Mesendoderm (in vitro differentiated cells): ENCODE data around the gene CD82.

Experiments used
- DNase-seq: peaks from one replicate; pipeline ENCODE4 v3.0.0; 2013
- H2AK5ac ChIP-seq: 2 replicates; pipeline ENCODE4 v1.6.1; 2013; ENCODE audit warnings: low read length, inconsistent platforms
- H2BK120ac ChIP-seq: 2 replicates; pipeline ENCODE4 v1.6.1; 2013; ENCODE audit warnings: low read depth, mild to moderate bottlenecking, low read length, moderate library complexity, mixed read lengths
- H2BK15ac ChIP-seq: replicated peaks from 2 replicates; pipeline ENCODE4 v1.6.1; 2013; ENCODE audit warnings: low read depth, mild to moderate bottlenecking, moderate library complexity
- H2BK5ac ChIP-seq: 2 replicates; pipeline ENCODE4 v1.6.1; 2013; ENCODE audit warnings: low read length, inconsistent platforms
- H3K18ac ChIP-seq: 2 replicates; pipeline ENCODE4 v1.6.1; 2013; ENCODE audit warnings: mild to moderate bottlenecking, low read length, mixed read lengths
- H3K23ac ChIP-seq: one replicate; pipeline ENCODE4 v1.6.1; 2013; ENCODE audit warnings: low read length
- H3K27ac ChIP-seq: 2 replicates; pipeline ENCODE4 v1.5.1; 2013; ENCODE audit warnings: low read depth, mild to moderate bottlenecking, inconsistent platforms, low read length, moderate library complexity
- H3K27me3 ChIP-seq: 2 replicates; pipeline ENCODE4 v1.6.1; 2013; ENCODE audit warnings: low read length, control low read depth, mild to moderate bottlenecking, inconsistent platforms; ENCODE audit not compliant: insufficient read depth, poor library complexity
- H3K36me3 ChIP-seq: 2 replicates; pipeline ENCODE4 v1.6.1; 2013; ENCODE audit warnings: low read length, inconsistent platforms; ENCODE audit not compliant: control insufficient read depth, insufficient read depth
- H3K4ac ChIP-seq: one replicate; pipeline ENCODE4 v1.6.1; 2013; ENCODE audit warnings: low read depth, mild to moderate bottlenecking, low read length, moderate library complexity
- H3K4me1 ChIP-seq: 2 replicates; pipeline ENCODE4 v1.6.1; 2013; ENCODE audit warnings: low read depth, low read length, inconsistent platforms; ENCODE audit not compliant: control insufficient read depth
- H3K4me2 ChIP-seq: 2 replicates; pipeline ENCODE4 v1.6.1; 2013; ENCODE audit warnings: low read length
- H3K4me3 ChIP-seq: 2 replicates; pipeline ENCODE4 v1.5.1; 2013; ENCODE audit warnings: mild to moderate bottlenecking, low read length
- H3K56ac ChIP-seq: one replicate; pipeline ENCODE4 v1.6.1; 2013; ENCODE audit warnings: low read length
- H3K79me1 ChIP-seq: 2 replicates; pipeline ENCODE4 v1.6.1; 2013; ENCODE audit warnings: low read length, inconsistent platforms
- H3K79me2 ChIP-seq: 2 replicates; pipeline ENCODE4 v1.6.1; 2013; ENCODE audit warnings: mild to moderate bottlenecking, low read length; ENCODE audit not compliant: control insufficient read depth, insufficient read depth
- H3K9ac ChIP-seq: 2 replicates; pipeline ENCODE4 v1.6.1; 2013; ENCODE audit warnings: low read length, inconsistent platforms
- H4K5ac ChIP-seq: one replicate; pipeline ENCODE4 v1.6.1; 2013; ENCODE audit warnings: low read length
- H4K8ac ChIP-seq: one replicate; pipeline ENCODE4 v1.6.1; 2013; ENCODE audit warnings: low read depth, mild to moderate bottlenecking, control low read depth, low read length, moderate library complexity
- WGBS: extraction: QIAGEN DNeasy Blood & Tissue Kit; methylation state at CpG from one replicate; pipeline ENCODE4 v1.1.7; 2013; ENCODE audit warnings: low lambda C conversion rate, missing lambda C conversion rate; ENCODE audit not compliant: insufficient coverage; ENCODE audit errors: extremely low coverage; 5-methylcytosine and 5-hydroxymethylcytosine counted together

CD82 gene

DNA sequence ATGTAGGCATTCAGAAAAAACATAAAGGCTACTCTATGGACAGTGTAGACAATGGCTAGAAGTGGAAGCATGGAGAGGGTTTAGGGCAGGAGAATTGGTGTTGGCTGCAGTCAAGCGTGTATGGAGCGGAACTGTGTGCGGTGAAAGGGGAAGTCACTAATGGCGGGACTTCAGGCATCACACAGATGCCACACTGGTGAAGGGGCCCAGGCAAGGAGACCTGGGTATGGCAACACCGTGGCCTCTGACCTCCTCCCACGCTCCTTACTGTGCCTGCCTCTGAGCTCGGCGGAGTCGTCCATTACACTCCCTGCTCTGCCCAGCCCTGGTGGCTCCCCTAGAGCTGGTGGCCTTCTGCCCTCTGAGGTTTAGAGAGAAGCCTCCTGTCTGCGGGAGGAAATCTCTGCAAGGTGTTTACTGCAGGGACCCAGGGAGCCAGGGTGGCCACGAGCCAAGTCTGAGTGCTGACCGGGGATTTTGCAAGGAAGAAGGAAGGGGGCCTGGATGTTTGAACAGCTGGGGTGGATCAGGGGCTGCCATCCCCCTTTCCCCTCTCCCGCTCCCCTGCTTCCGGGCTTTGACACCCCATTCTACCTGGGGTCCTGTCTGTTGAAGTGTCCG is 86.2 kb downstream of the CD82 start:
- no peak overlapping the region for H4K5ac ChIP-seq
- H3K18ac ChIP-seq: no peak overlapping the region
- H4K8ac ChIP-seq: no peak overlapping the region
- no peak for DNase-seq
- no peak overlapping the region for H3K9ac ChIP-seq
- H3K79me1 ChIP-seq: no peaks in the 10 kb centered on the region
- no peak overlapping the region for H3K56ac ChIP-seq
- H3K36me3 ChIP-seq: no peaks in the 10 kb centered on the region
- H2AK5ac ChIP-seq: no peak overlapping the region
- no peak overlapping the region for H3K27ac ChIP-seq
- no peak overlapping the region for H3K4me2 ChIP-seq
- no peaks in the 10 kb centered on the region for H3K79me2 ChIP-seq
- no peak overlapping the region for H3K23ac ChIP-seq
- WGBS: no CpG with 5 or more reads among the region's 15 CpGs
- H2BK15ac ChIP-seq: no peak overlapping the region
- no peak overlapping the region for H3K4ac ChIP-seq
- no peak overlapping the region for H3K4me3 ChIP-seq
- H2BK5ac ChIP-seq: no peak overlapping the region
- H3K27me3 ChIP-seq: no peaks in the 10 kb centered on the region
- no peaks in the 10 kb centered on the region for H3K4me1 ChIP-seq
- no peak overlapping the region for H2BK120ac ChIP-seq

- no peak overlapping the region for H3K9ac ChIP-seq
- no peak overlapping the region for H4K5ac ChIP-seq
- no peaks in the 10 kb centered on the region for H3K79me2 ChIP-seq
- no peak overlapping the region for H3K18ac ChIP-seq
- no peaks in the 10 kb centered on the region for H3K36me3 ChIP-seq
- H3K23ac ChIP-seq: no peak overlapping the region
- H3K4me1 ChIP-seq: no peaks in the 10 kb centered on the region
- WGBS: no CpG with 5 or more reads among the region's 16 CpGs
- H3K27me3 ChIP-seq: no peaks in the 10 kb centered on the region
- H3K4me2 ChIP-seq: no peak overlapping the region
- no peak overlapping the region for H3K27ac ChIP-seq
- DNase-seq: no peak
- H2BK5ac ChIP-seq: no peak overlapping the region
- H3K4ac ChIP-seq: no peak overlapping the region
- H2BK15ac ChIP-seq: no peak overlapping the region
- no peak overlapping the region for H3K56ac ChIP-seq
- no peaks in the 10 kb centered on the region for H3K79me1 ChIP-seq
- no peak overlapping the region for H2AK5ac ChIP-seq
- H3K4me3 ChIP-seq: no peak overlapping the region
- no peak overlapping the region for H2BK120ac ChIP-seq
- H4K8ac ChIP-seq: no peak overlapping the region
Observed at GRCh38 chr11:44652901-44653644, 87.6 kb downstream of the CD82 start.

GRCh38 chr11:44654057-44654456 is 88.6 kb downstream of the CD82 start:
- H3K56ac ChIP-seq: no peak overlapping the region

DNA sequence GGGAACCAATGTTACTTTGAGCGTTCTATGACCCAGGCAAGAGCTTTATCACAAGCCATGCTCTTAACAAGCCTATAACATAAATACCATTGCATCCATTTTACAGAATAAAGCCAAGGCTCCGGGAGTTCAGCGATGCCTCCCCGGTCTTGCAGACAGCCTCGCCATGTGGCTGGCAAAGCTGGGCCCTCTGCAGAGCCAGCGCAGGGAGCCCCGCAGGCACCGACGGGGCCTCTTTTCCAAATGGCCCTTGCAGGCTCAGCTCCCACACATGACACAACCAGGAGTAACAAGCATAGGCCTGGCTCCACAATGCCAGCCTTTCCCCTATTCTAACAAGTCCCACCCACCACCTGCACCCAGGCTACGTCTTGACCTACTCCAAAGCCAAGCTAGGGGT is 89.1 kb downstream of the CD82 start:
- H4K5ac ChIP-seq: no peak overlapping the region
- no peak overlapping the region for H3K18ac ChIP-seq
- no CpG with 5 or more reads among the region's 10 CpGs for WGBS
- H3K79me1 ChIP-seq: no peaks in the 10 kb centered on the region
- no peak overlapping the region for H2AK5ac ChIP-seq
- H3K9ac ChIP-seq: no peak overlapping the region
- H3K23ac ChIP-seq: no peak overlapping the region
- no peak overlapping the region for H3K27ac ChIP-seq
- H3K56ac ChIP-seq: no peak overlapping the region
- no peak overlapping the region for H3K4me3 ChIP-seq
- no peak overlapping the region for H2BK15ac ChIP-seq
- H3K27me3 ChIP-seq: no peaks in the 10 kb centered on the region
- H3K4me1 ChIP-seq: no peaks in the 10 kb centered on the region
- no peak overlapping the region for H2BK5ac ChIP-seq
- no peaks in the 10 kb centered on the region for H3K79me2 ChIP-seq
- H3K4me2 ChIP-seq: no peak overlapping the region
- H4K8ac ChIP-seq: no peak overlapping the region
- H3K4ac ChIP-seq: no peak overlapping the region
- DNase-seq: no peak
- H2BK120ac ChIP-seq: no peak overlapping the region
- no peaks in the 10 kb centered on the region for H3K36me3 ChIP-seq

More at GRCh38 chr11:44654057-44654456, 88.6 kb downstream of the CD82 start:
- no CpG with 5 or more reads among the region's 9 CpGs for WGBS
- H3K4ac ChIP-seq: no peak overlapping the region
- no peaks in the 10 kb centered on the region for H3K79me2 ChIP-seq
- H2BK5ac ChIP-seq: no peak overlapping the region
- H3K4me2 ChIP-seq: no peak overlapping the region
- no peak for DNase-seq
- no peaks in the 10 kb centered on the region for H3K79me1 ChIP-seq
- H4K5ac ChIP-seq: no peak overlapping the region
- no peak overlapping the region for H3K18ac ChIP-seq
- no peaks in the 10 kb centered on the region for H3K36me3 ChIP-seq
- no peak overlapping the region for H2BK120ac ChIP-seq
- H3K23ac ChIP-seq: no peak overlapping the region
- no peak overlapping the region for H3K4me3 ChIP-seq
- no peaks in the 10 kb centered on the region for H3K27me3 ChIP-seq
- H3K27ac ChIP-seq: no peak overlapping the region
- H2BK15ac ChIP-seq: no peak overlapping the region
- no peak overlapping the region for H2AK5ac ChIP-seq
- no peak overlapping the region for H3K9ac ChIP-seq
- no peak overlapping the region for H4K8ac ChIP-seq
- no peaks in the 10 kb centered on the region for H3K4me1 ChIP-seq

DNA sequence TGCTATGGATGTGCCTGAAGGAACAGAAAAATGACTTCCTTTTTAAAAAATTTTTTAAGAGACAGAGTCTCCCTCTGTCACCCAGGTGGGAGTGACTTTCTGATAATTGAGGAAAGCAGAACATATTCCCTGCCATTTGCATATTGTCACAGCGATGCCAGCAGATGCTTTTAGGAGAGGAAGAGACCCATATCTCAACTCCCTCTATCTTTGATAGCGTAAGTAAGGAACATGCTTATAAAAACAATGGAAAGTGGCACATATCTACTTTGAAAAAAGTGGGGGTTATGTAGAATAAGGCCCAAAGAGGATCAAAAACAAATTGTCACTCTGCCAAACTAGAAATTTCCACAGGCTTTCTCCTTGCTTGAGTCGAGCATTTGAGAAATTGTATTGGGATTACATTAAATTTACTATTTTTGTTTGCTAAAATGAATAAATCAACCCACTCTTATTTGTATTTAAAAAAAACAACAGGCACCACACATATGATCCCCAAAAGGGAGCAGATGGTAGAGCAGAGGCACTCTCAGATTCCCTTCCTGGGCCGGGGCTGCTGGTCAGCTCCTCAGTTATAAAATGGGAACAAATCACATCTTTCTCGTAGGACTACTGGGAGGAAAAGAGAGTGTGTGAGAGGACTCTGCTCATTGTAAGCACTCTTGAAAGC is 92.5 kb downstream of the CD82 start:
- DNase-seq: no peak
- Histone ChIP-seq H2BK120ac (no peak overlapping the region), H2BK5ac (no peak overlapping the region), H3K4me3 (no peak overlapping the region), H2BK15ac (no peak overlapping the region), H3K79me1 (no peaks in the 10 kb centered on the region), H4K5ac (no peak overlapping the region), H3K36me3 (no peaks in the 10 kb centered on the region), H3K18ac (no peak overlapping the region), H3K9ac (no peak overlapping the region), H3K27ac (no peak overlapping the region), H3K79me2 (no peaks in the 10 kb centered on the region), H3K4me1 (no peaks in the 10 kb centered on the region), H3K23ac (no peak overlapping the region), H3K4ac (no peak overlapping the region), H4K8ac (no peak overlapping the region), H3K27me3 (no peaks in the 10 kb centered on the region), H3K4me2 (no peak overlapping the region), H3K56ac (no peak overlapping the region), H2AK5ac (no peak overlapping the region)
- no CpG with 5 or more reads among the region's 5 CpGs for WGBS
